ENCODE results near the gene RASAL1.

- TF ChIP-seq CTCF (conservative IDR thresholded peaks at IDR 0.05; ENCODE audit: low read depth in 2 of 2) = no peak
- TF ChIP-seq REST (IDR thresholded peaks at IDR 0.05; ENCODE audit: unreplicated experiment) = no peak
Observed at GRCh38 chr12:113096675-113097461, 38.7 kb downstream of the RASAL1 start.

Measured in GM23338 (cell line).